Renal cortex interstitium (tissue), 15 donors: ENCODE data around the gene RSAD2. TPM values are rescaled to one million over a fixed set of nuclear protein-coding genes. Genes with fewer than 3 reads are reported as not detected.

Experiments
- DNase-seq, 11 donors: peaks; one replicate each; pipeline ENCODE4 v3.0.0-alpha.2; 2013; ENCODE audit warnings: low read depth in 9 of 11, low spot score in 4 of 11; ENCODE audit errors: extremely low read depth in 1 of 11
- long read RNA-seq, 16 experiments: transcript quantifications; one replicate each; lab custom pipeline, GENCODE V29; 2026
- polyA plus RNA-seq, 3 donors: library from polyadenylated mRNA; unstranded; fragments of 120-200 nt; gene quantifications; one replicate each; pipeline ENCODE4 v1.2.1, GENCODE V29; 2013; ENCODE audit not compliant: insufficient read length in 3 of 3

RSAD2 gene
- 1 to 10 TPM; 2.5 to 4.3 (median 3.9) TPM for polyA plus RNA-seq
- long read RNA-seq, donor 1, result 0 reads
- long read RNA-seq, donor 2, result 0 reads
- long read RNA-seq, donor 3, result 0 reads
- long read RNA-seq, donor 4, result 0 reads
- long read RNA-seq, donor 5, result 0 reads
- long read RNA-seq, donor 6, partial matches to known transcripts, result 0 of 1 reads
- long read RNA-seq, donor 6, other reads (novel, unspliced or antisense), result 0 of 1 reads
- long read RNA-seq, donor 7, result 0 reads
- long read RNA-seq, donor 8, result 0 reads
- long read RNA-seq, donor 9, result 0 reads
- long read RNA-seq, donor 10, result 0 reads
- long read RNA-seq, donor 11, result 0 reads
- long read RNA-seq, donor 12, result 0 reads
- long read RNA-seq, donor 13, partial matches to known transcripts, result 0 of 1 reads
- long read RNA-seq, donor 13, other reads (novel, unspliced or antisense), result 0 of 1 reads
- long read RNA-seq, donor 14, result 0 reads
- long read RNA-seq, donor 15, partial matches to known transcripts, result 0 of 1 reads
- long read RNA-seq, donor 15, other reads (novel, unspliced or antisense), result 0 of 1 reads
- long read RNA-seq, donor 16, partial matches to known transcripts, result 0 of 1 reads
- long read RNA-seq, donor 16, other reads (novel, unspliced or antisense), result 0 of 1 reads

- peak in 1 of 11 donors; percentile 19 for DNase-seq
Measured at GRCh38 chr2:6877402-6878304, at the start of gene RSAD2. RSAD2 (plus strand) TSS chr2:6877777; CDS start chr2:6877801, 24 bp downstream.

GRCh38 chr2:6828299-6828584 is 49.3 kb upstream of the RSAD2 start:
- DNase-seq, result peak in 8 of 11 donors; percentile 19 to 67 (median 44)

- no peak for DNase-seq
Measured at GRCh38 chr2:6831229-6831628, 46.3 kb upstream of the RSAD2 start.

GRCh38 chr2:6832596-6833299 is 44.8 kb upstream of the RSAD2 start:
- DNase-seq, result no peak

- no peak for DNase-seq
Measured at GRCh38 chr2:6833300-6833604, 44.3 kb upstream of the RSAD2 start.

- DNase-seq, result no peak
Measured at GRCh38 chr2:6834163-6834562, 43.4 kb upstream of the RSAD2 start.

- no peak for DNase-seq
Measured at GRCh38 chr2:6835467-6835866, 42.1 kb upstream of the RSAD2 start.

- DNase-seq, result no peak
Measured at GRCh38 chr2:6838673-6839319, 38.8 kb upstream of the RSAD2 start.

GRCh38 chr2:6841537-6842287 is 35.9 kb upstream of the RSAD2 start:
- DNase-seq, result no peak

- DNase-seq, result no peak
Measured at GRCh38 chr2:6845312-6845711, 32.3 kb upstream of the RSAD2 start.

GRCh38 chr2:6845903-6846302 is 31.7 kb upstream of the RSAD2 start:
- no peak for DNase-seq

- no peak for DNase-seq
Measured at GRCh38 chr2:6846540-6846939, 31.0 kb upstream of the RSAD2 start.

GRCh38 chr2:6846967-6847681 is 30.5 kb upstream of the RSAD2 start:
- DNase-seq, result no peak

- DNase-seq, result no peak
Measured at GRCh38 chr2:6852195-6852594, 25.4 kb upstream of the RSAD2 start.

GRCh38 chr2:6854416-6854815 is 23.2 kb upstream of the RSAD2 start:
- DNase-seq, result no peak

- DNase-seq, result no peak
Measured at GRCh38 chr2:6855860-6856547, 21.6 kb upstream of the RSAD2 start.

- no peak for DNase-seq
Measured at GRCh38 chr2:6856548-6856920, 21.0 kb upstream of the RSAD2 start.
